ENCODE measurements around the gene CDC27.
"Not testable (repeated sequence)": the region's sequence is repeated elsewhere in the genome, so short reads cannot be mapped to it uniquely, and the experiment has no call there.

The CDC27 gene, protein sequence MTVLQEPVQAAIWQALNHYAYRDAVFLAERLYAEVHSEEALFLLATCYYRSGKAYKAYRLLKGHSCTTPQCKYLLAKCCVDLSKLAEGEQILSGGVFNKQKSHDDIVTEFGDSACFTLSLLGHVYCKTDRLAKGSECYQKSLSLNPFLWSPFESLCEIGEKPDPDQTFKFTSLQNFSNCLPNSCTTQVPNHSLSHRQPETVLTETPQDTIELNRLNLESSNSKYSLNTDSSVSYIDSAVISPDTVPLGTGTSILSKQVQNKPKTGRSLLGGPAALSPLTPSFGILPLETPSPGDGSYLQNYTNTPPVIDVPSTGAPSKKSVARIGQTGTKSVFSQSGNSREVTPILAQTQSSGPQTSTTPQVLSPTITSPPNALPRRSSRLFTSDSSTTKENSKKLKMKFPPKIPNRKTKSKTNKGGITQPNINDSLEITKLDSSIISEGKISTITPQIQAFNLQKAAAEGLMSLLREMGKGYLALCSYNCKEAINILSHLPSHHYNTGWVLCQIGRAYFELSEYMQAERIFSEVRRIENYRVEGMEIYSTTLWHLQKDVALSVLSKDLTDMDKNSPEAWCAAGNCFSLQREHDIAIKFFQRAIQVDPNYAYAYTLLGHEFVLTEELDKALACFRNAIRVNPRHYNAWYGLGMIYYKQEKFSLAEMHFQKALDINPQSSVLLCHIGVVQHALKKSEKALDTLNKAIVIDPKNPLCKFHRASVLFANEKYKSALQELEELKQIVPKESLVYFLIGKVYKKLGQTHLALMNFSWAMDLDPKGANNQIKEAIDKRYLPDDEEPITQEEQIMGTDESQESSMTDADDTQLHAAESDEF

DNA sequence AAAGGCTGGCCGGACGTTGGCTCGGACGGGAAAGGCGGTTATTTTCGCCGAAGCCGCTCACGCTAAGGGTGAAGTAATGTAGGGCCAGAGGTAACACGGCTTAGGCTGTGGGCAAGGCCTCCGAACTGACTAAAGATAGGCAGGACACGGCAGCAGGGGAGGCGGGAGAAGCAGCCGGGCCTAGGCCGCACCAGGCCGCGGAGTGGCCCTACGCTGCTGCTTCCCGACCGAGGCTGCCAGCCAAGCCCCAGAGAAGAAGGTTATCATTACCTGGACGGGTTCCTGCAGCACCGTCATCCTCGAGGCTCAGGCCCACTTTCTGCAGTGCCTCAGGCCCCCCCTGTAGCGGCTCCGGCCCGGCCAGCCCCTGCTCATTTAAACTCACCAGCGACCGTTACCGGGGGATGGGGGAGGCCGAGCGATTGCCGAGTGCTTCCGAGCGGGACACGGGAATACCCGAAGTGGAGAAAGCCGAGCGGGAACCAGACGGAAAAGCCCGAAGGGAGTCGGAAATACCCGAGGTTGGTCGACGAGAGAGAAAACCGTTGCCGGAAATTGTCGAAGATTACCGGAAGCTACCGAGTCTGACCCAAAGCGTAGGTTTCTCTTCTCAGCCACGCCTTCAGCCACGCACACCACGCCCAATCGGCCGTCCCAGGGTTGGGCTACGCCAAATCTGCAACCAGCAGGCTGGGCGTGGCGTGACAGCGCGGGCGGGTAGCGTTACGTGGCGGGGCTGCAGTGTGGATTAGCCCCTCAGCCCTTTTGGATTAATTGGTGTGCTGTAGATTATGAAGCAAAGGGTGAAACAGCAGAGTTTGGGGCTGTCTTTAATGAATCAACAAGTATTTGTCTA is at the start of gene CDC27:
Gene CDC27, minus strand, starts transcription at position 420 of the 856 bp plus-strand sequence. Its CDS starts 123 bp downstream, at position 297.
- peak; percentile 98 to 100 for DNase-seq

DNA sequence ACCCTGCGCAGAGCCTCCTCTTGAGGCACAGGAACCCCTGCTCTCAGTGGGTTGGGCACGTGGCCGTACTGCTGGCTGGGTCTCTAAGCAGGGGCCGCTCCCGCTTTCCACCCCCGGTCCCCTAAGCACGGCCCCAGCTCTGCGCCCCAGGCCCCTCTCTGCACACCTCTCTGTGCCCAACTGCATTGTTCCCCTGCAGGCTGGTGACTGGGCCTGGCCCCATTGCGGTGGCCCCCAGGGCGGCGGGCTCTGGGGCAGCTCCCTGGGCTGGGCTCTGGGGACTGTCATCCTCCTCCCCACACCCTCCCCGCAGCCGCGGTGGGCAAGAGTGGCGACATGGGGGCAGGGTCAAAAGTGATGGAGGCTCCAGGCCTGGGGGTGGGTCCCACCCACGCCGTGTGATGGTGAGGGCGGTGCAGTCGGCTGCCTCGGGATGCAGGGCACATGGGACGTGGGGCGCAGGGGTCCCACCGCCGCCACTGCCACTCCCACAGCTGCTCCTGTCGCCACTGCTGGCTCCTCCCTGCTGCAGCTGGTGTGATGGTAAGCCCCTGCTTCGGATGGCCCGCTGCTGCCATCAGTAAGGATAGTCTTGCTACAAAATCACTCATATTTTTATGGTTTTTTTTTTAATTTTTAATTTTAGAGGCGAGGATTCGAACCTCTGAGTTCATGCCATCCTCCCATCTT is 49.4 kb upstream of the CDC27 start:
- no peak for DNase-seq

DNA sequence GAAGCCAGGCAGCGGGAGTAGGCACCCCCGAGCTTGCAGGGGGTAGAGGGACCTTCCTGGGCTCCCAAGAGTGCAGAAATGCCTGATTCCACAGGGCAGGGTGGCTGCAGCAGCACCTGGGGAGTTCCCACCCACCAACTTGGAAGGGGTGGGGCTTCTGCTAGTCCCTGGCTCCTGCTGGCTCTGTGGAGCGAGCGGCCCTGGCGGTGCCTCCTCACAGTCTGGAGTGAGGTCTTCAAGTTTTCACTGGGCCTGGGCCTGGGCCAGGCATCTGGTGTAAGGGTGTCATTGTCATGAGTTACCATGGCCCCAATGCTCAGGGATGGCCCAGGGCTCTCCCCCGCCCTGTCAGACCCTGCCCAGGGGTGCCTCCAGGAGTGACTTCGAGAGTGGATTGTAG is 48.7 kb upstream of the CDC27 start:
- no peak for DNase-seq

DNA sequence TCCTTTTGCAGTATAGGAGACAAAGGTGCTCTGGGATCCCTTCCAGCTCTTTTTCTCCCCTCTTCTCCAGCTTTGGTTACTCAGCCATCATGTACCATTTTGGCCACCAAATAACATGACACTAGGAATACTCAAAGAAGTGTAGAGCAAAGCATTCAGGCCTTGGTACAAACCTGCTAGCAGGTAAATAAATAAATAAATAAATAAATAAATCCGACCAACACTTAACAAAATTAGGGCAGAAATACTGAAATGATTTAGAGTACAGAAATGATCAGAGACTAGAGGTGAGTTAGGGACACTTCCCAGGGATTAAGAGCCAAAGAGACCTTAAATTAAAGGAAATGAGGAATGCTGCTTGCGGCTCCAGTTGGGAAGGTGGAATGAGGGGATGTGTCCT is 46.8 kb upstream of the CDC27 start:
- no peak for DNase-seq

DNA sequence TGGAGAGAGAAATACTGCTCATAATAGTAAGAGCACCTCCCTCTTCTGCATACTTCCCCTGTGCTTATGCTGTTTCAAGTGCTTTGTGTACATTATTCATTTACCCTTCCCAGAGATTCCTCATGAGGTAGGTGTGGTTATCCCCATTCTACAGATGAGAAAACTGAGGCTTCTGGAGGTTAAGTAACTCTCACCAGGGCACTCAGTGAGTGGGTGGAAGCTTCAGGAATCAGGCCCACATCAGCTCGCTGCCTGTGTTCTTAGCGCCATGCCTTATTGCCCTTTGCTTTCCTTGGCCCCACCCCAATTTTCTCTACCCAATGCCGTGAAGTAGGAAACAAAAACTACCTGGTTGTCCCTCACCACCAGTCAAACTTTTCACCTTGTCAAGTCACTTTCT is 46.4 kb upstream of the CDC27 start:
- no peak for DNase-seq

DNA sequence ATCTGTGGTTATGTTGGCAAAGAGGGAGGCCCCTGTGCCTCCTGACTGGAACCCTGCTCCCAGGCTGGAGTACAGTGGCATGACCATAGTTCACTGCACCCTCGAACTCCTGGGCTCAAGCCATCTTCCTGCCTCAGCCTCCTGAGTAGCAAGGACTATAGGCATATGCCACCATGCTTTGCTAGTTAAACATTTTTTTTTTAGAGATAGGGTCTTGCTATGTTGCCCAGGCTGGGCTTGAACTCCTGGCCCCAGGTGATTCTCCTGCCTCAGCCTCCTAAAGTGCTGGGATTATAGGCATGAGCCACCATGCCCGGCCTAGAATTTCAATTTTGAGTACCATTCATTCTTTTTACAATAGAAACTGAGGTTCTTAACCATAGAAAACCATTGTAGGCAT is 43.4 kb upstream of the CDC27 start:
- DNase-seq, result no peak

DNA sequence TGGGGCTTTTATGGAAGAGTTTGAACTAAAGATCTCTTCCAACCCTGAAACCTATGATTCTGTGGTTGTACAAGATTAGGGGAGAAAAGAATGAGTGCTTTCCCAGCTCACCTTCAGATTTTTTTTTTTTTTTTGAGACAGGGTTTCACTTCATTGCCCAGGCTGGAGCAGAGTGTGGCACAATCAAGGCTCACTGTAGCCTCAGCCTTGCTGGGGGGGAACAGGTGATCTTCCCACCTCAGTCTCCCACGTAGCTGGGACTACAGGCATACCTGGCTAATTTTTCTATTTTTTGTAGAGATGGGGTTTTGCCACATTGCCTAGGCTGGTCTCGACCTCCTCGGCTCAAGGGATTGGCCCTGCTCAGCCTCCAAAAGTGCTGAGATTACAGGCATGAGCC is 42.8 kb upstream of the CDC27 start:
- no peak for DNase-seq

DNA sequence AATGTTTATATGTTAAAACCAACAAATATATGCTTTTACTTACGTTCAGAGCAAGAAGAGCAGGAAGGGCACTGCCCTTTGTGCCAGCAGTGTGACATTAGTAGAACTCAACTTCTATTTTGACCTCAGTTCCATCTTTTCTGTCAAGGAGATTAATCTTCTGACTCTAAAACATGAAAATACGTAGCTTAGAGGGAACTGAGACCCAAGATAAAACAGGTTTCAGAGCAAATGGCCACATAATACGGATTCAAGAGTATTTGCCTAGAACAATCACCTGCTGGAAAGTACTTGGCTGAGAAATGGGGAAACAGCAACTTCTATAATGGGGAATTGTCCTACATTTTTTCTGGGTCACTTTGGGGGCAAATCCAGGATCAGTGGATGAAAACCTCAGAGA is 42.2 kb upstream of the CDC27 start:
- DNase-seq, result no peak

DNA sequence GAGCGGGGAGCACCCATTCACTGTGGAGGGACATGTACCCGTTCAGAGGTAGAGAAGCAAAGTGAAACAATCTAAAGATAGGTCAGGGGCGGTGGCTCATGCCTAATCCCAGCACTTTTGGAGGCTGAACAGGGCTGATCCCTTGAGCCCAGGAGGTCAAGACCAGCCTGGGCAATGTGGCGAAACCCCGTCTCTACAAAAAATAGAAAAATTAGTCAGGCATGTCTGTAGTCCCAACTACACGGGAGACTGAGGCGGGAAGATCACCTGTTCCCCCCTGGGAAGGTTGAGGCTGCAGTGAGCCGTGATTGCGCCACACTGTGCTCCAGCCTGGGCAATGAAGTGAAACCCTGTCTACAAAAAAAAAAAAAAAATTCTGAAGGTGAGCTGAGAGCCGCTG is 41.8 kb upstream of the CDC27 start:
- DNase-seq, result no peak

DNA sequence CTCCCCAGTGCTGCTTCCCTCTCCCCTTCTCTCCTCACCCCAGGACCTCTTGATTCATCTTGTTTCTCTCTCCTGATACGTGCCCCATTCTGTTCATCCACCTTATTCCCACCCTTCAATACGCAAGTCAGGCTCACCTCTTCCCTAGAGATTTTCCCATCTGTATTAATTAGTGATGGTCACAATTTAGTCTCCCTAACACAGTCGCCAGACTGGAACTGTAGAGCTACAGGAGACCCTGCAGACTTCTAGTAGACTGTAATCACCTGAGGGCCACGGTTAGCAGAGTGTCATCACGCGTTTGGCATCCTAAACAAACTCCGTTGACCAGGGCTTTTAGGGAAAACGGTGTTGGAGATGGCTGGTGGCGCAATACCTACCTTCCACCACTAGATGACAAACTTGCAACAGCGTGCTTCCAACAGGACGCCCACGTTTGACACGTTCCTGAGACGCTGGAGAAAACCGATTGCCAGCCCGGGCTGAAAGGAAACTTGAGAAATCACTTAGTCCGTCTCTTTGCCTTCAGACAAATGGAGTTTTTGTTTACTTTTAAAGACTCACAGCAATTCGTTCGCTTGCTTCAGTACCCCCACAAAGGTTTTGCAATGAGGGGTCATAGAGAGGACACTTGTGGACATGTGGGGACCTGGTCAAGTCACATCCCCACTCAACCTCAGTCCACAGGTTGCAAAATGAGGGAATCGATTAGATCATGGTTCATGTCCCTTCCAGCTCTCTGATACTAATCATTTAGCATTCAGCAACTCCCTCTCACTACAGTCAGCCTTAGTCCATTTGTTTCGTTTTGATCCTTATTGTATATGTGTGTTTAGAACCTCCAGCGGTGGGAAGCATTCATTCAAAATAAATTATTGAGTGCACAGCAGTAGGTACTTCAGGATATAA is 40.7 kb upstream of the CDC27 start:
- DNase-seq, result peak; percentile 70 to 72

DNA sequence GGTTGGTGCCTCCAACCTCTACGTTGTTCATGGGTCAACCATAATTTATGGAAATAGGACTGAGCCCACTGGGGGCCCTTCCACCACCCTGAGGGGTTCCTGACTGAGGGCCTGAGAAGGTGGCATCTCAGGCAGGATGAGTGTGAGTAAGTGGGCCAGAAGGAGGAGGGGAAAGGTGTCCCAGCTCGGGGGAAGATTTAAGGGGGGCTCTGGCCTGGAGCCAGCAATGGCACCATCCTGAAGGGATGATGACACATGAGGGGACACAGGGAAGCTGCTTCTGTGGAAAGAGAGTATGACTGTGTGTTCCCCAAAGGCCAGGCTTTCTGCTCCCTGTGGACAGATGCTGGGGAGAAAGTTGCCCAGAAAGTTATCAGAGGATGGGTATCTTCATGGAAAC is 38.8 kb upstream of the CDC27 start:
- DNase-seq, result no peak

DNA sequence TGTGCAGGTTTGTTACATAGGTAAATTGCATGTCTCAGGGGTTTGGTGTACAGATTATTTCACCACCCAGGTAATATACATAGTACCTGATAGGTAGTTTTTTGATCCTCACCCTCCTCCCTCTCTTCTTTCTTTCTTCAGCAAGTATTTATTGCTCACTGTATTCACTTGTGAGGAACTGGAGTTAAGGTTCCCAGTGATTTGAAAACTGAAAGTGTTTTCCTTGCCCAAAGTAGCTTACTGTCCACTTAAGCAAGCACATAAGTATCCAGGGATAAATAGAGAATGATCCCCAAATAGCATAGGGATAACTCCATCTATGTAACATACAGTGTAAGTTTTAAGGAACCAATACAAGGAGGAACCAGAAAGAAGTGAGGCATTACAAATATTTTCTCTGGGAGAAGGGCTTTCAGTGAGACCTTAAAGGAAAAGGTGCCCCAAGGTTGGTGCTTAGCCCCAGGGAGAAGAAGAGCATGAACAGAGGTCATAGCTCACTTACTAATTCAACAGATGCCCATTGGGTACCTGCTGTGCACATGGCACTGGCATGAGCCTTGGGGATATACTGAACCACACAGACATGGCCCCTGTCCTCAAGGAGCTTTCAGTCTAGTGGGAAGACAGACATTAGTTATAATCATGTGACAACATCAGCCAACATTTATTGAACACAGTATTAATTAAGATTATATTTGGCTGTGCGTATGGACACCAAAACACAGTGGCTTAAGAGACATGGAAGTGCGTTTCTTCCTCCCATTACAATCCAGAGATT is 37.0 kb upstream of the CDC27 start:
- no peak for DNase-seq

DNA sequence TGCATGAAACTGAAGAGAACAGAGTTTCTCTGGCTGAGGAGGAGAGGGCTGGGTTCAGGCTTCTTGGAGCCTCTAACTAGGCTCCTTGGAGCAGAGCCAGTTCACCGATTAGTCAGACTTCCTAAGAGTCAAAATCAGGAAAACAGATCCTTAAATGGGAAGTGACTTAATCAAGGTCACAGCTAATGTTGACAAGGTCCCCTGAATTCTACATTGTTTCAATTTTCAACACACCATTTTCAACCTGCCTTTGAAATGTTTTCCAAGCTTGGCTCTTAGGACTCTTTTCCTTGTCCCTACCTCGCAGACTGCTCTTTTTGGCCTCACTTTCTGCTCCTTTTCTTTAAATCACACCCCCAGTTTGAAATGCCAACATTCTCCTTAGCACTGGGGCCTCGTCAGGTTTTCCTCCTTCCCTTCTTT is 36.4 kb upstream of the CDC27 start:
- no peak for DNase-seq

DNA sequence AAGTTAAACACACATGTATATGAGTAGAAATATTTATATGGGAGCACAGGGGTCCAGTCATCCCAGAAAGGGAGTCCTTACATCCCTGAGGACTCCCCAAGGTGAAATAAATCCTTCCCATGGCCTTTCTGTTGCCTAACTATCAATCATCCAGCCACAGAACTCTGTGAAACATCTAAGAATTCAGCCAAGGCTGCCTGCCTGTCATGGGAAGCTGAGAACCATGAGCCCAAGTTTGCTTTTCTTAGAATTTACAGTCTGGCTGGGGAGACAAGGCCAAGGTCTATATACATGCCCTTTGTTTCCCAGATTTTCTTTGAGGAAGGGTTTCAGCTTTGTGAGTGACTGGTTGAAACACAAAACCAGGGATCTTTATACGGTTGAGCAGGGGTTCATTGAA is 35.9 kb upstream of the CDC27 start:
- DNase-seq, result no peak

DNA sequence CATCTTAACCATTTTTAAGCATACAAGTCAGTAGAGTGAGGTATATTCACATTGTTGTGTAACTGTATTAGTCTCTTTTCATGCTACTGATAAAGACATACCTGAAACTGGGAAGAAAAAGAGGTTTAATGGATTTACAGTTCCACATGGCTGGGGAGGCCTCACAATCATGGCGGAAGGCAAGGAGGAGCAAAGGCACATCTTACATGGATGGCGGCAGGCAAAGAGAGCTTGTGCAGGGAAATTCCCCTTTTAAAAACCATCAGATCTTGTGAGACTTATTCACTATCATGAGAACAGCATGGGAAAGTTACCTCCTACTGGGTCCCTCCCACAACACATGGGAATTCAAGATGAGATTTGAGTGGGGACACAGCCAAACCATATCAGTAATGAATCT is 35.0 kb upstream of the CDC27 start:
- not testable (repeated sequence) for DNase-seq

DNA sequence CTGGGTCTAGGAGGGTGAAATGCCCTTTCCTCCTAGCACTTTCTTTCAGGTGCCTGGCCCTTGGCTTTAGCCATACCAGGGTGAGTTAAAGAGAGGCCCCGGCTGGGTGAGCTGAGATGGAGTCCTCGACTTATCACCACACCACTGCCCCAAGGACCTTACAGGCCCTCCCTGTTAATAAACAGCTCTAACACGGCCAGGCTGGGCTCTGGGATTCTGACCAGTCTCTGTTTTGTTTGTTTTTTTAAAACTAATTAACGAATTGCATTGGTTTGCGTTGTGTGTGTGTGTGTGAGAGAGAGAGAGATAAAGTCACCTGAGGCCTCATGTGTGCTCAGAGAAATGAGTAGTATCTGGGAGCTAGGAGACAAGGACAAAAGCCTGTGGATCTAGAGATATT is 34.4 kb upstream of the CDC27 start:
- no peak for DNase-seq

DNA sequence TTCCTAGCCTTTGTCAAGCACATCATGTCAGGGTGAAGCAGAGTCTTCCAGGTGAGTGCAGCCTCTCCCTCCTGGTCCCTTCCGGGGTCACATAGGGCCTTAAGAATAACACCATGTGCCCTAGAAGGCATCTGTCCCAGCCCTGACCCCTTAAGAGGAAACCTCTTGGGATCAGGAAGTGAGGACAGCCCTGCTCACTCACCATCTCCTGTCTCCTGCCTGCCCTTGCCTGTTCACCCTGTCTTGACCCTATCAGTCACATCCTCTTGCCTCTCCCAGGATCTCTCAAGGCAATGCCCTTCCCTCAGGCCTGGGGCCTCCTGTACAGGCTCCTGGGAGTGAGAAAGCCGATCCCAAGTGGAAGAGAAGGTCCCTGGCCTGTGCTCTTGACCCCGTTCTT is 33.9 kb upstream of the CDC27 start:
- DNase-seq, result no peak

DNA sequence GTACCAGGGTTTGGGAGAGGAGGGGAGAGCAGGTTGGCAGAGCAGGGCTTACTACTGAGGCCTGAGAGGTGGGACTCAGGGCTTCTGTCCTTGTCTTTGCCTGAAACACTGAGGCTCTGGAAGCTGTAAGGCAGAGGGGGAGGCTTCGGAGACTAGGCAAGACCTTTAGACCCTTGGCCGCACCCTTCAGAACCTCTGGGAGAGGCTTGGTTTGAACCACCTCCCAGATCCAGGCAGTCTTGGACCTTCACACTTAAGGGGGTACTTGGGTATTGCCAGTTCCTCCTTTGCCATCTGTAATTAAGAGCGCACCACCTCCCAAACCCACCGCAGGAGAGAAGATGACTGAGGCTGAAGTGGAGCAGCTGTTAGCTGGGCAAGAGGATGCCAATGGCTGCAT is 33.0 kb upstream of the CDC27 start:
- no peak for DNase-seq

DNA sequence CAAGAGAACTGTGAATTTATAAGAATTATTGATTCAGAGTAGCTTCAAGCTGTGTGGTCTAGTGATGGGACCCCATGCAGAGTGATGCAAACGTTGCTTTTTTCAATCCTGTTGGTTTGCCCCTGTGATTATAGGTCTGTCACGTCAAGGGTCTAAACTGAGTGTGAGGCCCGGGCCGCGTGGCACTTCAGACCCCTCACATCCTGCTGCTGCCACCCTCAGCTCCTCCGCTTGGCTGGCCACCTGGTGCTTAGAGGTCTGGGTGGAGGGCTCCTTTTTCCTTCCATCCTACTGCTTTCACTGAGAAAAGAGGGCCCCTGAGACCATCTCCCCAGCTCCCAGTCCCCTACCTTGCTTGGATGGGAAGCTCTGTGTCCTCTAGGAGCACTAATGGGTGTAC is 32.1 kb upstream of the CDC27 start:
- no peak for DNase-seq

DNA sequence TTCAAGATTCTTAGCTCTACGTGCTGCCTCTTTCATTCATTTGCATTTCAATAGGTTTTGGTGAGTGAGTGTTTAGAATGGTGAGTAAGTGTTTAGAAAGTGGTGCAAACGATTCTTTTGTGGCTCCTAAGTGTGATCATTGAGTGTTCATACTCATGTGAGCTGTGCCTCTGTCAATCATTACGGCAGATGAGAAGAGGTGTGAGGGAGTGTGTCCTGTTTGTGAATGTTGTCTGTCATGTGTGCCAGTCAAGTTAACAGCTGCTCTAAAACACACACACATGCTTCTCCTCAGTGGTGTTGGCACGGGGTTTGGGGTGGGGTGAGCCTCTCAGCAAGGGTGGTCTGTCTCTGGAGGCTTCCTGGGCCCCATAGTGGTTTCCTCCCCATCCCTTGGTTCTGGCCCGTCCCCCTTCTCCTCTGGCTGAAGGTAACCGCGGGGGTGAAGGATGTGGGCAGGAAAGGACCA is 31.5 kb upstream of the CDC27 start:
- DNase-seq, result peak in 1 of 2 donors; percentile 40
